GM12892 (cell line): Measurements from ENCODE around the gene OVOL1.

Source experiments
- POLR2A ChIP-seq: IDR thresholded peaks from 2 replicates; pipeline ENCODE4 v1.6.1; 2011; ENCODE audit warnings: low read depth, low read length, control low read depth
- POLR2AphosphoS5 ChIP-seq: IDR thresholded peaks from 2 replicates; pipeline ENCODE4 v1.6.1; 2011; ENCODE audit warnings: low read depth, low read length, control low read depth
- TAF1 ChIP-seq: IDR thresholded peaks from 2 replicates; pipeline ENCODE4 v1.6.1; 2011; ENCODE audit warnings: low read depth, mild to moderate bottlenecking, control low read depth, low read length, borderline replicate concordance

- no peak for TF ChIP-seq TAF1
- no peak for TF ChIP-seq POLR2A
- no peak for TF ChIP-seq POLR2AphosphoS5
These were observed 1.4 kb upstream of the OVOL1 start for GRCh38 chr11:65785319-65786007.
